OCI-LY1 (cell line): ENCODE measurements around the gene PTPRD.

Experiments used
- EZH2 ChIP-seq: fragments of 200-600 bp; sonication (generic), shearing (Covaris generic); IDR thresholded peaks from 2 replicates; pipeline ENCODE4 v1.8.0; 2017; ENCODE audit warnings: borderline replicate concordance, mixed run types, mild to moderate bottlenecking, antibody characterized with exemption, low read length, moderate library complexity, mixed read lengths
- TF ChIP-seq, protein P1 (sequence below): fragments of 200-600 bp; sonication (generic), shearing (Covaris generic); IDR thresholded peaks from 2 replicates; pipeline ENCODE4 v1.5.1; 2017; ENCODE audit warnings: mild to moderate bottlenecking, antibody characterized with exemption, low read length, moderate library complexity, mixed read lengths

DNA sequence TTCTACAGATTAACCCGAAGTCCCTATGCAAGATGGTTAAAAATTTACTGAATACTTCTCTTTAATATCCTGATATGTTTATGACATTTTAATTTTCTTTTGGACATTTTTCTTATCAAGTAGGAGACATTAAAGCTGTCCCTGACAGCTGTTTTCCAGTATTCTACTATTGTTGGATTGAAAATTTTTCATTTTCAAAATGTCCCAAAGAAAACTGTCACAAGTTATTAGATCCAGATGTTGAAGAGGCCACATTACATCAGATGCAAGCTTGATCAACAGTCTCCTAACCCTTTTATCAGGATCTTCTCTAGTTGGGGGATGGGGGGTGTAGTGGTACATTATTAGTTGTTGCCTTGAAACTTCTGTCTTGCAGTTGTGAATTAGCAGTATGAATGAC is 1410.5 kb downstream of the PTPRD start:
- TF ChIP-seq, protein P1, sequence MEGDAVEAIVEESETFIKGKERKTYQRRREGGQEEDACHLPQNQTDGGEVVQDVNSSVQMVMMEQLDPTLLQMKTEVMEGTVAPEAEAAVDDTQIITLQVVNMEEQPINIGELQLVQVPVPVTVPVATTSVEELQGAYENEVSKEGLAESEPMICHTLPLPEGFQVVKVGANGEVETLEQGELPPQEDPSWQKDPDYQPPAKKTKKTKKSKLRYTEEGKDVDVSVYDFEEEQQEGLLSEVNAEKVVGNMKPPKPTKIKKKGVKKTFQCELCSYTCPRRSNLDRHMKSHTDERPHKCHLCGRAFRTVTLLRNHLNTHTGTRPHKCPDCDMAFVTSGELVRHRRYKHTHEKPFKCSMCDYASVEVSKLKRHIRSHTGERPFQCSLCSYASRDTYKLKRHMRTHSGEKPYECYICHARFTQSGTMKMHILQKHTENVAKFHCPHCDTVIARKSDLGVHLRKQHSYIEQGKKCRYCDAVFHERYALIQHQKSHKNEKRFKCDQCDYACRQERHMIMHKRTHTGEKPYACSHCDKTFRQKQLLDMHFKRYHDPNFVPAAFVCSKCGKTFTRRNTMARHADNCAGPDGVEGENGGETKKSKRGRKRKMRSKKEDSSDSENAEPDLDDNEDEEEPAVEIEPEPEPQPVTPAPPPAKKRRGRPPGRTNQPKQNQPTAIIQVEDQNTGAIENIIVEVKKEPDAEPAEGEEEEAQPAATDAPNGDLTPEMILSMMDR = no peak
- TF ChIP-seq EZH2 = no peak
